ENCODE results near the gene SAPCD2. TPM values are rescaled to one million over a fixed set of nuclear protein-coding genes. Genes with fewer than 3 reads are reported as not detected.

The SAPCD2 gene
- total RNA-seq, 6 experiments from 2014 or later, result 0.05 to 0.43 (median 0.22) TPM; not detected in 1

- Histone ChIP-seq H3K27ac (no peak overlapping the region), H3K27me3 (no peaks in the 10 kb centered on the region), H3K36me3 (peaks cover 0 to 4% (median 0%) of the 10 kb centered on the region in 4 donors), H3K9me3 (no peaks in the 10 kb centered on the region), H3K4me3 (no peak overlapping the region), H3K4me1 (peaks cover 0 to 14% (median 8%) of the 10 kb centered on the region in 4 donors)
- TF ChIP-seq, protein P1, sequence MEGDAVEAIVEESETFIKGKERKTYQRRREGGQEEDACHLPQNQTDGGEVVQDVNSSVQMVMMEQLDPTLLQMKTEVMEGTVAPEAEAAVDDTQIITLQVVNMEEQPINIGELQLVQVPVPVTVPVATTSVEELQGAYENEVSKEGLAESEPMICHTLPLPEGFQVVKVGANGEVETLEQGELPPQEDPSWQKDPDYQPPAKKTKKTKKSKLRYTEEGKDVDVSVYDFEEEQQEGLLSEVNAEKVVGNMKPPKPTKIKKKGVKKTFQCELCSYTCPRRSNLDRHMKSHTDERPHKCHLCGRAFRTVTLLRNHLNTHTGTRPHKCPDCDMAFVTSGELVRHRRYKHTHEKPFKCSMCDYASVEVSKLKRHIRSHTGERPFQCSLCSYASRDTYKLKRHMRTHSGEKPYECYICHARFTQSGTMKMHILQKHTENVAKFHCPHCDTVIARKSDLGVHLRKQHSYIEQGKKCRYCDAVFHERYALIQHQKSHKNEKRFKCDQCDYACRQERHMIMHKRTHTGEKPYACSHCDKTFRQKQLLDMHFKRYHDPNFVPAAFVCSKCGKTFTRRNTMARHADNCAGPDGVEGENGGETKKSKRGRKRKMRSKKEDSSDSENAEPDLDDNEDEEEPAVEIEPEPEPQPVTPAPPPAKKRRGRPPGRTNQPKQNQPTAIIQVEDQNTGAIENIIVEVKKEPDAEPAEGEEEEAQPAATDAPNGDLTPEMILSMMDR (IDR thresholded peaks at IDR 0.05), result no peak
- no peak for TF ChIP-seq POLR2A (IDR thresholded peaks at IDR 0.05)
- ATAC-seq (no peak), DNase-seq (no peak)
- 43% methylated on average over 2 of the region's 9 CpGs for WGBS (ENCODE audit: insufficient coverage, low coverage, low lambda C conversion rate, missing lambda C conversion rate)
- intact Hi-C loops (cut with DNase I), result no loop called here
Observed at GRCh38 chr9:137084526-137084925, 14.2 kb upstream of the SAPCD2 start.

- ATAC-seq (no peak), DNase-seq (no peak)
- TF ChIP-seq POLR2A (IDR thresholded peaks at IDR 0.05), result no peak
- TF ChIP-seq, protein P1 (IDR thresholded peaks at IDR 0.05), result no peak
- Histone ChIP-seq H3K4me1 (peaks cover 0 to 17% (median 8%) of the 10 kb centered on the region in 4 donors), H3K27me3 (peaks cover 0 to 6% of the 10 kb centered on the region in 2 donors), H3K36me3 (peaks cover 0 to 4% (median 0%) of the 10 kb centered on the region in 4 donors), H3K27ac (no peak overlapping the region), H3K4me3 (no peak overlapping the region), H3K9me3 (no peaks in the 10 kb centered on the region)
- intact Hi-C loops (cut with DNase I), result no loop called here
- 74% methylated on average over 4 of the region's 12 CpGs for WGBS (ENCODE audit: insufficient coverage, low coverage, low lambda C conversion rate, missing lambda C conversion rate)
Observed at GRCh38 chr9:137083394-137084004, 13.1 kb upstream of the SAPCD2 start.

DNA sequence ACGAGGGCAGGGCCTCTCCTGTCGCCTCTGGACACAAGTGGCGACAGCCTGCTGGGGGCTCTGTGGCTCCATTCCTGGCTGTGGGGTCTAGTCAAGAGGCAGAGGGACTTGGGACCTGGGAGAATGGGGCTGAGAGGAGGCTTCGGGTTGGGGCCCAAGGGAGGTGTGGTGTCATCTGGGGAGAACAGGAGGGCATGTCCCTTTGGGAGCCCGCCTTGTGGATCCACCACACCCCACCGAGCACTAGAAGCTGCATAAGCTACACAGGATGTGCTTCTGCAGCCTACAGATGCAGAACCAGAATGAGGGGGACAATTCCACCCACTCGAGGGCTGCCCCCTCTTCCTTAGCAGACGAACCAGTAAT lies 12.6 kb upstream of the SAPCD2 start:
- WGBS (ENCODE audit: insufficient coverage, low coverage, low lambda C conversion rate, missing lambda C conversion rate), result no CpG with 5 or more reads among the region's 8 CpGs
- peaks cover 0 to 4% (median 0%) of the 10 kb centered on the region in 4 donors for H3K36me3 ChIP-seq
- no peak overlapping the region for H3K27ac ChIP-seq

DNA sequence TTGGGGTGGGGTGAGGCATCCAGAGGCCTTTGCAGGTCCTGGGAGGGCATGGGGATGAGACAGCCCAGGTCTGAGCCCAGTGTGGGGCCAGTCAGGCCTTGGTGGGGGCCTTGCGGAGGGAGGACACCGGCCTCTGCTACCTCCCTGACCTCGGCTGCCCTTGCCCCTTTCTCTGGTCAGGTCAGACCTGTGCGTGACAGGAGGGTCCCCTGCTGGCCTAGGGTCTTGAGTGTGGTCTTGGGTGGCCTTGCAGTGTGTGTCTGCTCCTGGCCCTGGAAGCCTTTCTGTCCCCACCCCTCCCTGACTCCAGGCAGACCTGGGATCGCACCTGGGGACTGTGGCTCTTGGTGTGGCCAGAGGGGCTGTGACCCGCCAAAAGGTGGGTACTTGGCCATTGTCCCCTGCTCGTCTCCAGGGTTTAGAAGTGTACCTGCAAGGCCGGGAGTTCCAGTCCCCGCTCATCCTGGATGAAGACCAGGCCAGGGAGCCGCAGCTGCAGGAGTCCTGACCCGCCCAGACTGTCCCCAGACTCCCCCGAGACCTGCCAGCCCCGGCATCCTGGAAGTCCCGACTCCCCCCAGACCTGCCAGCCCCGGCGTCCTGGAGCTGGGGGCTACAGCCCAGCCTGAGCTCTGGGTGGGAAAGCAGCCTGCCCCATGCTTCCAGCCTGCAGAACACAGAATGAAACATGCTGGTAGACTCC lies 12.0 kb upstream of the SAPCD2 start:
- DNase-seq, result no peak
- no peaks in the 10 kb centered on the region for H3K9me3 ChIP-seq
- peaks cover 0 to 7% of the 10 kb centered on the region in 2 donors for H3K27me3 ChIP-seq
- peaks cover 0 to 4% (median 0%) of the 10 kb centered on the region in 4 donors for H3K36me3 ChIP-seq
- peaks cover 0 to 17% (median 5%) of the 10 kb centered on the region in 4 donors for H3K4me1 ChIP-seq
- TF ChIP-seq POLR2A (IDR thresholded peaks at IDR 0.05), result no peak
- TF ChIP-seq, protein P1 (IDR thresholded peaks at IDR 0.05), result no peak
- no peak overlapping the region for H3K4me3 ChIP-seq
- no CpG with 5 or more reads among the region's 16 CpGs for WGBS (ENCODE audit: insufficient coverage, low coverage, low lambda C conversion rate, missing lambda C conversion rate)
- intact Hi-C loops (cut with DNase I), result no loop called here
- H3K27ac ChIP-seq, result no peak overlapping the region
- ATAC-seq, result no peak

More for the DNA sequence above, 12.6 kb upstream of the SAPCD2 start:
- intact Hi-C loops (cut with DNase I), result no loop called here
- no peak for DNase-seq
- Histone ChIP-seq H3K4me3 (no peak overlapping the region), H3K27me3 (peaks cover 0 to 7% of the 10 kb centered on the region in 2 donors), H3K4me1 (peaks cover 0 to 21% (median 8%) of the 10 kb centered on the region in 4 donors), H3K9me3 (no peaks in the 10 kb centered on the region)
- no peak for TF ChIP-seq POLR2A (IDR thresholded peaks at IDR 0.05)
- TF ChIP-seq, protein P1 (IDR thresholded peaks at IDR 0.05), result no peak
- ATAC-seq, result no peak

All from right lobe of liver (tissue), 6 donors.